OCI-LY7 (cell line): Measurements from ENCODE around the gene LCN12.

ENCODE experiments used
- CTCF ChIP-seq: fragments of 200-600 bp; sonication (generic); conservative IDR thresholded peaks from 2 replicates; pipeline ENCODE4 v1.5.1; 2014; ENCODE audit warnings: mild to moderate bottlenecking, antibody characterized with exemption, low read length, moderate library complexity, mixed read lengths
- EZH2phosphoT487 ChIP-seq: fragments of 200-600 bp; sonication (generic); IDR thresholded peaks from 2 replicates; pipeline ENCODE4 v1.6.1; 2018; ENCODE audit warnings: low read depth, borderline replicate concordance, mild to moderate bottlenecking, mixed run types, antibody characterized with exemption, low read length, moderate library complexity, mixed read lengths

- TF ChIP-seq CTCF (no peak), EZH2phosphoT487 (no peak)
Measured at GRCh38 chr9:136937186-136938001, 14.7 kb upstream of the LCN12 start.
